NCI-H1417 (cell line): ENCODE measurements around the gene CHD9NB.
A peak's percentile ranks its signal among the peaks of the same experiment; 100 is the strongest.
"Not testable (repeated sequence)": the region's sequence is repeated elsewhere in the genome, so short reads cannot be mapped to it uniquely, and the experiment has no call there.

Source experiments
- DNase-seq, 3 experiments: peaks; one replicate each; lab custom pipeline; 2025; lab: John Stamatoyannopoulos, UW

CHD9NB gene

GRCh38 chr16:53057658-53058057 lies 5.0 kb upstream of the CHD9NB start:
- no peak for DNase-seq

GRCh38 chr16:53056392-53056881 lies 3.7 kb upstream of the CHD9NB start:
- no peak for DNase-seq

GRCh38 chr16:53055541-53056391 lies 3.1 kb upstream of the CHD9NB start:
- DNase-seq: peak in 1 of 3 experiments; percentile 63

- DNase-seq: peak; percentile 80 to 91 (median 88)
These were observed 2.2 kb upstream of the CHD9NB start, which contains the start of gene CHD9 for GRCh38 chr16:53054670-53055485. Gene CHD9 (plus strand): TSS chr16:53054991. CDS start chr16:53156090, 101,099 bp downstream.

GRCh38 chr16:53053967-53054669 lies 1.4 kb upstream of the CHD9NB start:
- DNase-seq: no peak

- DNase-seq: not testable (repeated sequence)
These were observed 1.4 kb downstream of the CHD9NB start for GRCh38 chr16:53051255-53051654.

GRCh38 chr16:53048139-53048915 lies 4.4 kb downstream of the CHD9NB start:
- no peak for DNase-seq

- DNase-seq: not testable (repeated sequence)
These were observed 5.2 kb downstream of the CHD9NB start for GRCh38 chr16:53047515-53047914.

GRCh38 chr16:53045341-53046220 lies 7.1 kb downstream of the CHD9NB start:
- no peak for DNase-seq

- DNase-seq: peak in 2 of 3 experiments; percentile 50 to 66
These were observed 8.6 kb downstream of the CHD9NB start for GRCh38 chr16:53043986-53044601.

GRCh38 chr16:53043428-53043831 lies 9.3 kb downstream of the CHD9NB start:
- no peak for DNase-seq

GRCh38 chr16:53042235-53042701 lies 10.4 kb downstream of the CHD9NB start:
- DNase-seq: no peak

GRCh38 chr16:53041320-53042051 lies 11.2 kb downstream of the CHD9NB start:
- no peak for DNase-seq

- DNase-seq: no peak
These were observed 11.9 kb downstream of the CHD9NB start for GRCh38 chr16:53040788-53041187.

GRCh38 chr16:53036711-53037110 lies 16.0 kb downstream of the CHD9NB start:
- not testable (repeated sequence) for DNase-seq

- no peak for DNase-seq
These were observed 16.6 kb downstream of the CHD9NB start for GRCh38 chr16:53036066-53036465.

- DNase-seq: no peak
These were observed 17.3 kb downstream of the CHD9NB start for GRCh38 chr16:53035176-53035942.

GRCh38 chr16:53034306-53034705 lies 18.4 kb downstream of the CHD9NB start:
- DNase-seq: no peak
